ENCODE data around the gene RAB3GAP1. TPM values are rescaled to one million over a fixed set of nuclear protein-coding genes. Genes with fewer than 3 reads are reported as not detected.

The RAB3GAP1 gene
- total RNA-seq, 1 experiment from 2014 or later = 35.8 TPM

DNA sequence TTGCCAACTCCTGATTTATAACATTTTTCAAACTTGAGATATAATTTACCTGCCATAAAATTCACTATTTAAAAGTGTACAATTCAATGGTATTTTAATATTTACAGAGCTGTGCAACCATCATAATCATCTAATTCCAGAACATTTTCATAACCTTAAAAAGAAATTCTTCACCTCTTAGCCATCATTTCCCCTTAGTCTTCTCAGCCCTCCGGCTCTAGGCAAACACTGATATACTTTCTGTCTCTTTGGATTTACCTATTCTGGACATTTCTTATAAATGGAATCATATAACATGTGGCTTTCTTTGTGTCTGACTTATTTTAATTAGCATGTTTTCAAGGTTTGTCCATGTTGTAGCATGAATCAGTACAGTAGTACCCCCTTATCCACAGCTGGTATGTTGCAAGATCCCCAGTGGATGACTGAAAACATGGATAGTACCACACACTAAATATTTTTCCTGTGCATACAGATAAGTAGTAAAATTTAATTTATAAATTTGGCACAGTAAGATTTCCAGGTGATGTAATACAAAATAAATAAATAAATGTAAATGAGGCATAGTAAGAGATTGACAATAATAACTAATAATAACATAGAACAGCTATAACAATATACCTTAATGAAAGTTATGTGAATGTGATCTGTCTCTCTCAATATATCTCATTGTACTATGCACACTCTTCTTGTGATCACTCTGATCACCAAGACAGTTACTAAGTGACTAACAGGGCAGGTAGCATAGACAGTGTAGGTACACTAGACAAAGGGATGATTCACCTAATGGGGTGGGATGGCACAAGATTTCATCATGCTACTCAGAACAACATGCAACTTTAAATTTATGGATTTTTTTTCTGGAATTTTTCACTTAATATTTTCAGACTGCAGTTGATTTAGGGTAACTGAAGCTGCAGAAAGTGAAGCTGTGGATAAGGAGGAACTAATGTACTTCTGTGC lies 73.1 kb downstream of the RAB3GAP1 start:
- intact Hi-C loops (cut with micrococcal nuclease) = loop anchor here (1.0 to 5.0 kb wide), 5 partner anchors 32 to 132 kb away; partner anchors contain the start of gene RAB3GAP1
- no peak overlapping the region for H3K9ac ChIP-seq (ENCODE audit: low read length)
- no peaks in the 10 kb centered on the region for H3K9me2 ChIP-seq (replicated peaks; ENCODE audit: low read length)
- no peaks in the 10 kb centered on the region for H3K79me2 ChIP-seq (ENCODE audit: low read length)
- no peak overlapping the region for H3K4me2 ChIP-seq (ENCODE audit: low read length)
- no peak overlapping the region for H3K27ac ChIP-seq (ENCODE audit: low read length)
- 0 out of 2 replicates have a peak, but pooled peaks cover 3% of the 10 kb centered on the region for H4K20me1 ChIP-seq (ENCODE audit: low read length)
- H3K4me1 ChIP-seq (ENCODE audit: insufficient read depth, low read length) = peaks cover 20% of the 10 kb centered on the region
- H3K4me3 ChIP-seq (ENCODE audit: low read length) = no peak overlapping the region
- no peak for TF ChIP-seq CTCF (conservative IDR thresholded peaks at IDR 0.05; ENCODE audit: low read depth, low read length)
- TF ChIP-seq EZH2 (IDR thresholded peaks at IDR 0.05; ENCODE audit: low read length, unreplicated experiment) = no peak
- TF ChIP-seq EZH2phosphoT487 (IDR thresholded peaks at IDR 0.05; ENCODE audit: borderline replicate concordance, low read length) = no peak
- H3F3A ChIP-seq (ENCODE audit: low read length, unreplicated experiment) = no peaks in the 10 kb centered on the region
- TSS peak; percentile 98 for BruUV-seq (replicated peaks)
- CTCF ChIA-PET = no interaction called here
- H3K9me3 ChIP-seq (ENCODE audit: low read length) = no peaks in the 10 kb centered on the region
- H3K36me3 ChIP-seq (ENCODE audit: low read depth, low read length) = peaks cover 35% of the 10 kb centered on the region; the same call in 1 of the 2 replicates
- H3K27me3 ChIP-seq (ENCODE audit: low read length) = no peaks in the 10 kb centered on the region
- ATAC-seq (peak; percentile 89), DNase-seq (peak; percentile 62)
- POLR2A ChIA-PET (ENCODE audit: unreplicated experiment) = interaction anchor here (0.6 kb wide), 1 partner anchor 23 kb away, joined by 47 read pairs; no protein-coding TSS in a partner anchor
- H2AFZ ChIP-seq (ENCODE audit: low read length) = no peak overlapping the region

GRCh38 chr2:135125940-135126339 lies 73.8 kb downstream of the RAB3GAP1 start:
- H2AFZ ChIP-seq (ENCODE audit: low read length) = no peak overlapping the region
- H4K20me1 ChIP-seq (ENCODE audit: low read length) = 0 out of 2 replicates have a peak, but pooled peaks cover 3% of the 10 kb centered on the region
- H3K36me3 ChIP-seq (ENCODE audit: low read depth, low read length) = peaks cover 39% of the 10 kb centered on the region; the same call in 1 of the 2 replicates
- H3F3A ChIP-seq (ENCODE audit: low read length, unreplicated experiment) = no peaks in the 10 kb centered on the region
- no peak overlapping the region for H3K4me3 ChIP-seq (ENCODE audit: low read length)
- no peaks in the 10 kb centered on the region for H3K79me2 ChIP-seq (ENCODE audit: low read length)
- no peak overlapping the region for H3K27ac ChIP-seq (ENCODE audit: low read length)
- no peak for TF ChIP-seq CTCF (conservative IDR thresholded peaks at IDR 0.05; ENCODE audit: low read depth, low read length)
- TF ChIP-seq EZH2phosphoT487 (IDR thresholded peaks at IDR 0.05; ENCODE audit: borderline replicate concordance, low read length) = no peak
- no peak for TF ChIP-seq EZH2 (IDR thresholded peaks at IDR 0.05; ENCODE audit: low read length, unreplicated experiment)
- ChIA-PET CTCF (no interaction called here), POLR2A (ENCODE audit: unreplicated experiment) (interaction anchor here (0.6 kb wide), 1 partner anchor 23 kb away, joined by 47 read pairs; no protein-coding TSS in a partner anchor)
- intact Hi-C loops (cut with micrococcal nuclease) = loop anchor here (1.0 to 2.0 kb wide), 4 partner anchors 33 to 131 kb away; partner anchors contain the start of gene RAB3GAP1
- DNase-seq (no peak), ATAC-seq (no peak)
- H3K27me3 ChIP-seq (ENCODE audit: low read length) = no peaks in the 10 kb centered on the region
- H3K9me2 ChIP-seq (replicated peaks; ENCODE audit: low read length) = no peaks in the 10 kb centered on the region
- no peaks in the 10 kb centered on the region for H3K9me3 ChIP-seq (ENCODE audit: low read length)
- H3K4me1 ChIP-seq (ENCODE audit: insufficient read depth, low read length) = peaks cover 20% of the 10 kb centered on the region
- H3K9ac ChIP-seq (ENCODE audit: low read length) = no peak overlapping the region
- BruUV-seq (replicated peaks) = TSS peak; percentile 72
- no peak overlapping the region for H3K4me2 ChIP-seq (ENCODE audit: low read length)
